HG02981 (cell line): Measurements from ENCODE around the gene ATRIP.
A peak's percentile ranks its signal among the peaks of the same experiment; 100 is the strongest.

ENCODE experiments used
- ATAC-seq: cut with Tn5 transposase; IDR thresholded peaks from one replicate; pipeline ENCODE4 v1.9.1; 2021; ENCODE audit warnings: mild to moderate bottlenecking, moderate library complexity; ENCODE audit not compliant: unreplicated experiment

Gene ATRIP

DNA sequence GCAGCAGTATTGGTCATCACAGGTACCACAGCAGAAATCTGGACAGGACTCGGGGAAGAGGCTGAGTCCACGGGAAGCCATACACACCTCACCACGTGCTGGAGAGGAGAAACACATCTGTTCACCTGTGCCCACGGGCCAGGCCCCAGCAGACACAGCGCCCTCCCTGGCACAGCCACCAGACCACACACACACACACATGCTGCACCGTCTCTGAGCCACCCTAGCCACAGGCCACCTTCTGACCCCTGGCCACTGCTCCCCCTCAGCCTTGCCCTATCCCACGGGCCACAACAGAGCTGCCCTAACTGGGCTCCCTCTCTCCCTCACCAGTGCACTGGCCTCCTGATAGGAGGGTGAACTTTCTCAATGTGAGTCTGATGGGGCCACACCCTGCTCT, 54.7 kb downstream of the ATRIP start:
- ATAC-seq: no peak

DNA sequence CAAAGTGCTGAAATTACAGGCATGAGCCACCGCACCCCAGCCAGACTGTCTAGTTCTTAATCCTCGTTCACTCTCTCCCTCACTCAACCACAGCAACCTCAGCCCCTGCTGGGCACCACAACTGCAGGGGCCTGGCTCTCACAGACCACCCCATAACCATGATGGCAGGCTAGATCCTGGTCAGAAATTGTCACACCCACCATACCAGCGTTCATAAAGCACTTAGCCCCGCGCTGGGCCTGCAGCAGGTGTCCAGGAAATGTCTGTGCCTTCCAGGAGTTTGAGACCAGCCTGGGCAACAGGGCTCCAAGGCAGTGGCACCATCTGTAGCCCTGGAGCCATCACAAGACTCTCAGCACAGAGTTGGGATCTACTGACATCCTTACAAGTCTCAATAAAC, 55.6 kb downstream of the ATRIP start:
- ATAC-seq: no peak

DNA sequence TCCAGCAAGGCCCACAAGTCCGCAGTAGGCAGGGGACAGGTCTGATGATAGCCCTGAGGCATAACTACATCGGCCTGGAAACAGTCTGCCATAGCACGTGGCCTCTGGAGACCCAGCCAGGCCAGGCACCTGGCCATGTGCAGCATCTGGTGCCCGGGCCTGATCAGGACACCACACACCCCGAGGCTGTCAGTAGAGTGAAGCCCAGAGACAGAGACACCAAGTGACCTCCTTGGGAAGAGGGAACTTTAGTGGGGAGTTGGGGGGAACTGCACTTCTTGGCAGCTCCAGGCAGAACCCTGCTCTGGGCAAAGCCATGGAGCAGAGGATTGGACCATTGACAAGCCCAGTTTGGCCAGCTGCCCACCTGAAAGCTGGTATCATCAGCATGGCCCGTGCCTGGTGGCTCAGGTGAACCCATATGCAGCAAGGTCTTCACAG, 56.2 kb downstream of the ATRIP start:
- ATAC-seq: no peak

DNA sequence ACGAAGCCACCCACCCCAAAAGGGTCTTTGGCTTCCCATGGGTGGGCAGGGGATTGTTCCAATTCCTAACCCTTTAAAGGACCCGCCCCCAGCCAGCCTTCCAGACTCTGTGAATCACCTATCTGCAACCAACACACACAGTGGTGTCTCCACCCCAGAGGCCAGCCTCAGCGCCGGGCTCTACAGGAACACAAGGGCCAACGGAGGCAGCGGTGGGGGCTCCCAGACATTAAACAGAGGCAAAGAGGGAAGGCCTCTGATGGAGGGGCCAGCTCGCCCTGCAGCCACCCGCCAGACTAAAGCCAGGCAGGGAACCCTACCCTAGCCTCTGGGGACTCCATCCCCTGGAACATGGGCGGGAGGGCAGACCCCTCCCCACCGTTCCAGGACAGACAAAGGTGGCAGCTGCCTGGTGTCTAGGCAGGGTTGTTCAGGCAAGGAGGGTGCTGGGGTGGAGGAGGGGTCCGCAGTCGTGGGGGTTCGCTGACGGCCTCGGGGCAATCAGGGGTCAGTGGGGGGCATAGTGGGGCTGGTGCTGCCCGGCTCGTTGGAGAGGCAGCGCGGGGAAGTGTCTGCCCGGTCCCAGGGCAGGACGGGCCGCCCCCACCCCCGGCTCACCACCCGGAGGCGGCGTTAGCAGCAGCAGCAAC, 57.0 kb downstream of the ATRIP start:
- no peak for ATAC-seq

DNA sequence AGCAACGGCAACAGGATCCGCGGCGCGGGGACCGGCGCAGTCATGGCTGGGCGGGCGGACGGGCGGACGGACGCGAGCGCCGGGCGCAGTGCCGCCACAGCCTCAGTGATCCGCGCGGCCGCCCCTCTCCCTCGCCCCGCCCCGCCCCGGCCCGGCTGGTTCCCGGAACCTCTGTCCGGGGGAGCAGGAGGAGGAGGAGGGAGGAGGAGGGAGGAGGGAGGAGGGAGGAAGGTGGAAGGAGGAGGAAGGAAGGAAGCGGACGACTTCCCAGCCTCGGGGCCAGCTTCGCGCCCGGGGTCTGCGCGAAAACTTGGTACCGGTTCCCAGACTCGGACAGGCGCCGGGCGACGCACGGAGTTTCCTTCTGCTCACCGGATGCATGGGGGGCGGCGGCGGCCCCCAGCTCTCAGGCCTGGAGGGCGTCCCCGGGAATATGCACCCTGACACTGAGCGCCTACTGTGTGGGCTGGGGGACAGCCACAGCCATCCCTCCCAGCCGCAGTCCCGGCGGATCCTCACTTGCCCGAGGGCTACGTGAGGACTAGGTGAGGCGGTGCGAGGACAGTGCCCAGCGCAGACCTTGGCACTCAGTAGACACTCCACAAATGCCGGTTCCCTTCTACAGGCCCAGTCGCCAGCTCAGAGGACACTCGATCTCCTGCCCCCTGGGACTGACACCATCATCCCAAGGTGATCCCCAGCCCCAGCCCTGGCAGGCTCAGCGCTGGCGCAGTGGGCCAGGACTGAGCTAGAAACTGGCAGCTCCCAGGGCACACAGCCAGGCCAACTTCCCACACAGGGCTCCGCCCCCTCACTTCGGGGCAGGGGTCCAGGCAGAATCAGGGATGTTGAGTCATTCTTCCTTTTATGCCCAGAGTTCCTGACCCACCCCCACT, 57.8 kb downstream of the ATRIP start, which contains the start of gene SHISA5:
Gene SHISA5 (minus strand): TSS at position 124 of the 896 bp plus-strand sequence. CDS start 80 bp downstream, at position 44.
- ATAC-seq: no peak

DNA sequence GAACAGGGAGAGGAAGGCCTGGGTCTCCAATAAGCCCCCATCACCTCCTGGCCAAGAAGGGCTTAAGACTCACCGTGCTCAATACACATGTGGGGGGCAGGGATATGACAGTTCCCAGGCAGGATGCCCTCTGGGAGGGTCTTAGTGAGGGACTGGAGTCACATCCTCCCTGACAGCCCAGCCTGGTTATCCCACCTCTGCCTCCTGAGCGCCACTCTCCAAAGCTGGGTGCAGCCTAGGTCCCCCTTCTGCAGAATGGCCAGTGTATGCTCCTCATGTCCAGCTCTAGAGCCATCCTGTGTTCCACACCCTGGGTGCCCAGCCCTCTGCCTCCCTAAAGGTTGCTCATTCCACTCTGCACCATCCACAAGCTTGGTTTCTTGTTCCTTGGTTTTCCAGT, 58.6 kb downstream of the ATRIP start:
- no peak for ATAC-seq

DNA sequence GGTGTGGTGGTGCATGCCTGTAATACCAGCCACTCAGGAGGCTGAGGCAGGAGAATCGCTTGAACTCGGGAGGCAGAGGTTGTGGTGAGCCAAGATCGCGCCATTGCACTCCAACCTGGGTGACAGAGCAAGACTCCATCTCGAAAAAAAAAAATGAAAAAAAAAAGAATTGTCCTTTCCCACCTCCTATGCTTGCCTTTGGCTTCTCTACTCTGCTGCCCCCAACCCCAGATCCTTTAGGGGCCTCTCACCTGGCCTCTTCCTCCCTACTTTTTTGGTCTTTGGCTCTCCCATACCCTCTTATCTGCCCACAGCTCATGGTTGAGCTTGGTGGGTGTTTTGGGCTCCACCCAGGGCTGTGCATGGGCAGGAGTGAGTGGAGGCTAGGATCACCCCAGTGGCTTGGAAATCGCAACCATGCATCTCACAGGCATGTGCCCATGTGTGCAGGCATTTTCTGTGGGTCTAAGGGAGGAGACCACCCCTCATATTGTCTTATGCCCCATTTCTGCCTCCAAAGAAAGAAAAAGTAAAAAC, 59.5 kb downstream of the ATRIP start:
- ATAC-seq: no peak

DNA sequence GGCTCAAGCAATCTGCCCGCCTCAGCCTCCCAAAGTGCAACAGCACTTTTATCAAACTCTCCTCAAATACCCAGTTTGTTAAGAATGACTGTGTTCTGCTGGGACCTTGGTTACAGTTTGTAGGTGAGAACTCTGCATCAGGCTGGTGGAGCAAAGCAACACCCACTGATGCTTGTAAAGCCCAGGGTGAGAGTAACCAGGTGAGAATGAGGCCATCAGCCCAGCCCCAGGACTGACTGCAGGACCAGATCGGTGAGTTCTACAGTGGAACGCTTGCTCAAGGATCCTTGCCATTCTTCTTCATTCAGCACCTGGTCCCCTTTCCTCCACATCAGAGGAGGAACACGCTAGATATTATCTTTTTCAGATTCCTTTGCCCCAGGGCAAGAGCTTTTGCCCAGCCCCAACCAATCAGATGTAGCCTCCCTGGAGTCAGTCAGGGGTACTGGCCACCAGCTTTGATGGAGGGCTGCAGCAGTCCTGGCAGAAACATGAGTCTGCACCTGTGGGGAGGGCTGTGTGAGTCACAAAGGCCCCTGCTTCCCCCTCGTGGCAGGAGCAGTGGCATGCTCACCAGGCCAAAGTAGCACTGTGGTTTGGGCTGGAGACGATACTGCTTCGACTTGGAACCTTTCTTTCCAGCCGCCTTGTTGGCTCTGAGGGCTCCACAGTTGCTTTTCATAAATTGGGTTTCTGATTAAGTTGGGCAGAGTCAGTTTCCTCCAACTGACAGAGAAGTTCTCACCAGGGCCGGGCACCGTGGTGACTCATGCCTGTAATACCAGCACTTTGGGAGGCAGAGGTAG, 60.9 kb downstream of the ATRIP start:
- peak; percentile 62 for ATAC-seq

DNA sequence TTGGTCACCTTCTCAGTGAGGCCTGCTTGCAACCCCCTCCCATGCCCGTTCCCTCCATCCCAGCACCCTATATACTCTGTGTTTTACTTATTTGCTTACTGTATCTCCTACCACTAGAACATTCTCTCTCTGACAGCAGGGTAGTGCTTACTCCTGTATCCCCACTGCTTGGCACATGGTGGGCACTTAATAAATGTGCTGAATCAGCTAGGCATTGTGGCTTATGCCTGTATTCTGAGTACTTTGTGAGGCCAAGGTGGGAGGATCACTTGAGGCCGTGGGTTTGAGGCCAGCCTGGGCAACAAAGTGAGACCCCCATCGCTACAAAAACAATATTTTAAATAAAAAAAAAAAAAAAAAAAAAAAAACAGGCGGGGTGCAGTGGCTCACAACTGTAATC, 65.0 kb downstream of the ATRIP start:
- ATAC-seq: no peak

DNA sequence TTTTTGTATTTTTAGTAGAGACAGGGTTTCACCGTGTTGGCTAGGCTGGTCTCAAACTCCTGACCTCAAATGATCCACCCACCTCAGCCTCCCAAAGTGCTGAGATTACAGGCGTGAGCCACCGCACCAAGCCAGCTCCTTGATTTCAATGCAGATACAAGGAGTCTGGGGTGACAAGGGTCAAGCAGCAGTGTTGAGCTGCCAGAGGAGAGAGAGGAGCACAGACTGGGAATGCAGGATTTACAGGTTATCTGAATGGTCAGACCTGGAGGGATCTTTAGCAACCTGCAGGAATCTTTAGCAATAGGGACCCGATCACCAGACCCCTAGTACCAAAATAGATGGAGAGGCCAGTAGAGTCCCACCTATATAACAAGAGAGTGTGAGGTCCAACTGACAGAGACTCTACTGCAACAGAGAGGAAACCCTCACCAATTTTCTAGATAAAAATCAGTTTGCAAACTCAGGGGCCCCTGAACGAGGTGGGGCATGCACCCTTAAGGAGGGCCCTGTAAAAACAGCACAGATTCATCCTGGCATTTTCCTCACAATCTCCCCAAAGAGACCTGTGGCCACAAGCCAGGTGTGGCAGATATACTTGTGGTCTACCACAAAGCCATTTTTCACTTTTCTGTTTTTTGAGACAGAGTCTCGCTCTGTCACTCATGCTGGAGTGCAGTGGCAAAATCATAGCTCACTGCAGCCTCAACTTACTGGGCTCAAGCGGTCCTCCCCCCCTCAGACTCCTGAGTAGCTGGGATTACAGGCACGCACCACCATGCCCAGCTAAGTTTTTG, 68.1 kb downstream of the ATRIP start:
- ATAC-seq: no peak
